Natural killer cell (primary cell): ENCODE measurements around the gene MIF4GD. TPM values are rescaled to one million over a fixed set of nuclear protein-coding genes. Genes with fewer than 3 reads are reported as not detected.

Experiments
- ATAC-seq, 3 donors: fragments of 150-1000 bp in 2 of 3; fragments of 200-7000 bp in 1 of 3; cut with Tn5 transposase; 1 replicate in 1 of 3; 2 replicates in 2 of 3; pipeline ENCODE4 v1.10.0; 2021; ENCODE audit warnings: mild to moderate bottlenecking in 2 of 3, moderate library complexity in 2 of 3
- DNase-seq, 2 donors: peaks; one replicate each; pipeline versions ENCODE4 v3.0.0 to v3.0.0-alpha.2; 2013 to 2021; ENCODE audit warnings: mixed read lengths in 1 of 2
- H3K27ac ChIP-seq: one replicate; pipeline ENCODE4 v1.5.1; 2013; ENCODE audit warnings: mild to moderate bottlenecking, low read length
- H3K27me3 ChIP-seq: one replicate; pipeline ENCODE4 v1.6.1; 2013; ENCODE audit warnings: low read length; ENCODE audit not compliant: control insufficient read depth, insufficient read depth
- H3K36me3 ChIP-seq: one replicate; pipeline ENCODE4 v1.6.1; 2013; ENCODE audit warnings: low read length; ENCODE audit not compliant: control insufficient read depth, insufficient read depth
- H3K4me1 ChIP-seq: one replicate; pipeline ENCODE4 v1.6.1; 2013; ENCODE audit warnings: low read length; ENCODE audit not compliant: control insufficient read depth, insufficient read depth
- H3K4me3 ChIP-seq: one replicate; pipeline ENCODE4 v1.5.1; 2013; ENCODE audit warnings: low read length
- H3K9me3 ChIP-seq: one replicate; pipeline ENCODE4 v1.6.1; 2013; ENCODE audit warnings: low read length; ENCODE audit not compliant: control insufficient read depth, insufficient read depth
- H3K27ac Mint-ChIP-seq, 2 donors: one replicate each; pipeline ENCODE4 v1.8.0; 2022; ENCODE audit warnings: mild to moderate bottlenecking in 2 of 2, mixed read lengths in 2 of 2, moderate library complexity in 1 of 2
- H3K27me3 Mint-ChIP-seq, 2 donors: one replicate each; pipeline ENCODE4 v1.8.0; 2022; ENCODE audit warnings: low read depth in 2 of 2, mixed read lengths in 2 of 2
- H3K36me3 Mint-ChIP-seq: one replicate; pipeline ENCODE4 v1.8.0; 2022; ENCODE audit warnings: mixed read lengths
- H3K4me1 Mint-ChIP-seq, 2 donors: one replicate each; pipeline ENCODE4 v1.8.0; 2022; ENCODE audit warnings: mixed read lengths in 2 of 2
- H3K4me3 Mint-ChIP-seq: one replicate; pipeline ENCODE4 v1.8.0; 2022; ENCODE audit warnings: mild to moderate bottlenecking, moderate library complexity, mixed read lengths
- H3K9me3 Mint-ChIP-seq, 2 donors: one replicate each; pipeline ENCODE4 v1.8.0; 2022; ENCODE audit warnings: mixed read lengths in 2 of 2
- WGBS: methylation state at CpG from one replicate; pipeline ENCODE4 v1.1.7; 2013; ENCODE audit warnings: missing lambda C conversion rate; ENCODE audit not compliant: insufficient coverage; 5-methylcytosine and 5-hydroxymethylcytosine counted together
- intact Hi-C: fragments of 100-400 bp; cut with micrococcal nuclease; formaldehyde crosslinking; loops from one replicate; pipeline ENCODE4 v1.14.2; 2022
- total RNA-seq, 4 donors: library from RNA; stranded (reverse); fragments of 120-200 nt in 1 of 4; gene quantifications; one replicate each; pipeline versions ENCODE4 v1.2.3 to v1.2.4, GENCODE V29; 2013 to 2022
- TF ChIP-seq, protein P1 (sequence below): fragments of 200-600 bp; IDR thresholded peaks from one replicate; pipeline ENCODE4 v1.8.0; 2022; ENCODE audit warnings: antibody characterized with exemption

The MIF4GD gene
- total RNA-seq, 3 donors from 2014 or later (not counting 1 experiment from before 2014, with no cell fraction given) = 44.5 to 56.9 (median 50.3) TPM

DNA sequence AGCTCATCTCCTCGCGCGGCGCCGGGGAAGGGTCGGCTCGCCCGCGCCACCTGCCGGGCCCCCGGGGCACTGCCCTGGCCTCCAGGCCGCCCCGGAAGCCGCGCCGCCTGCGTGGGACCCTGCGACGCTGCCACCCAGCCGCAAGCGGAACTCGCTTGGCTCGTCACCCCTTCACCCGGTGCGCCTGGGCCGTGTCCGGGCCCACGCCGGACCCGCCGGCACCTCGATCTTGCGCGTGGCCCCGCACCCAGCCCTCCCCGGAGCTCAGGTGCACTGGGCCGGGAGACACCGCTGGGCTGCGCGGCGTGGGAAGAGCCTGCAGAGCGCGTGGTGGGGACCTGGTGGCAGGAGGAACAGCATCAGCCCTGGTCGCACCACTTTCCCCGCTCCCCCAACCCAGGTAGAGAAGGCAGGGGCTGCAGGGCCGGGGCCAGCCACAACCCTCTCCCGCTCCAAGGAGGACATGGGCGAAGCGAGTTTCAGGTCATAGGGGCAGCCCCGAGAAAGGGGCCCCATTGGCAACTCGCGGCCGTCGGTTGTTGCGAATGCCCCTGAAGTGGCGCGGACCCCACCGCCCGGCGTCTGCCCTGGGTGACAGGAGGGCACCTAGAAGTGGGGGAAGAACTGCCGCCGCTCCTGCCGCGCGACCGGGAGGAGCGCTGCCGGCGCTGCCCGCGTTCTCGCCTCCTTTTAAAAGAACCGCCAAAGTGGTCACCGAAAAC is 363 bp upstream of the MIF4GD start:
- Mint-ChIP-seq H3K36me3 (no peaks in the 10 kb centered on the region), H3K4me3 (peak overlapping the region; percentile 88), H3K9me3 (no peaks in the 10 kb centered on the region), H3K27me3 (no peaks in the 10 kb centered on the region), H3K27ac (peak overlapping the region; percentile 81 to 91), H3K4me1 (peaks cover 10 to 25% of the 10 kb centered on the region in 2 donors)
- DNase-seq = peak; percentile 93 to 94
- intact Hi-C loops = loop anchor here (1.0 kb wide), 1 partner anchor 18 kb away; the partner anchor contains the start of gene SLC25A19
- TF ChIP-seq, protein P1, sequence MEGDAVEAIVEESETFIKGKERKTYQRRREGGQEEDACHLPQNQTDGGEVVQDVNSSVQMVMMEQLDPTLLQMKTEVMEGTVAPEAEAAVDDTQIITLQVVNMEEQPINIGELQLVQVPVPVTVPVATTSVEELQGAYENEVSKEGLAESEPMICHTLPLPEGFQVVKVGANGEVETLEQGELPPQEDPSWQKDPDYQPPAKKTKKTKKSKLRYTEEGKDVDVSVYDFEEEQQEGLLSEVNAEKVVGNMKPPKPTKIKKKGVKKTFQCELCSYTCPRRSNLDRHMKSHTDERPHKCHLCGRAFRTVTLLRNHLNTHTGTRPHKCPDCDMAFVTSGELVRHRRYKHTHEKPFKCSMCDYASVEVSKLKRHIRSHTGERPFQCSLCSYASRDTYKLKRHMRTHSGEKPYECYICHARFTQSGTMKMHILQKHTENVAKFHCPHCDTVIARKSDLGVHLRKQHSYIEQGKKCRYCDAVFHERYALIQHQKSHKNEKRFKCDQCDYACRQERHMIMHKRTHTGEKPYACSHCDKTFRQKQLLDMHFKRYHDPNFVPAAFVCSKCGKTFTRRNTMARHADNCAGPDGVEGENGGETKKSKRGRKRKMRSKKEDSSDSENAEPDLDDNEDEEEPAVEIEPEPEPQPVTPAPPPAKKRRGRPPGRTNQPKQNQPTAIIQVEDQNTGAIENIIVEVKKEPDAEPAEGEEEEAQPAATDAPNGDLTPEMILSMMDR = peak; percentile 61
- Histone ChIP-seq H3K4me1 (peaks cover 40% of the 10 kb centered on the region), H3K27me3 (no peaks in the 10 kb centered on the region), H3K4me3 (peak overlapping the region; percentile 81), H3K9me3 (no peaks in the 10 kb centered on the region), H3K36me3 (peaks cover 12% of the 10 kb centered on the region), H3K27ac (peak overlapping the region; percentile 91)
- ATAC-seq = peak; percentile 90 to 98 (median 90)
- under 1% methylated on average over 74 of the region's 74 CpGs for WGBS

DNA sequence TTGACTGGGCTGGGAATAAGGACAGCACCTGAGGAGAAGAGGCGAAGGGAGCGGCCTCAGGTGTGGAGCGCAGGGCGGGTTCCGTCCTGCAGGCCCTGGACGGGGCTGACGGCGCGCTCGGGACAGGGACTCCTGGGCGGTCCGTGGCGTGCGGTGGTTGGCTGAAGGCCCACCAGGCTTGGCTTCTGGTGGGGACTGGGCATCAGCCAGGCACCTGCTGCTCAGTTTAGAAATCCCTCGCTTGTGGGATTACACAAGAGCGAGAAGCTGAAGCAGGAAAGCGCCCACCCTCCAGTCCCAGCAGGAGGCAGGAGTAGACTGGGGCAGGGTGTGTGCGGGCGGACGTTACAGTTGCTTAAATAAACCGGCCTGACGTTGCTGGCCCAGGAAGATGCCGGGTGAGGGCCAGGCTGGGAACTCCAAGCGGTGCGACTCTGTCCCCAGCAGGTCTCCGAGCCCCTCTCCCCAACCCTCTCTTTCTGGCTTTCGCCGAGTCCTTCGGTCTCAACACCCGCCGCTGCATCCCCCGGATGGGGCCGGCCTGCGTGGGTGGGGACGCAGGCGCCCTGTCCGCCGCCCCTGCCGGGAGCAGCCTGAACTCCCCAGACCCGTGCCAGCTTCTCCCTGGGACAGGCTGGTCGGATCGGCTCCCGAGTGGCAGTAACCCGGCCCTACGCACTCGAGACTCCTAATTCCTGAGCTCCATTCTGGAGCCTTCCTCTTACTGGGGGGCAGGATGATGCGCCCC is 639 bp downstream of the MIF4GD start:
- peak overlapping the region; percentile 95 for H3K27ac ChIP-seq

DNA sequence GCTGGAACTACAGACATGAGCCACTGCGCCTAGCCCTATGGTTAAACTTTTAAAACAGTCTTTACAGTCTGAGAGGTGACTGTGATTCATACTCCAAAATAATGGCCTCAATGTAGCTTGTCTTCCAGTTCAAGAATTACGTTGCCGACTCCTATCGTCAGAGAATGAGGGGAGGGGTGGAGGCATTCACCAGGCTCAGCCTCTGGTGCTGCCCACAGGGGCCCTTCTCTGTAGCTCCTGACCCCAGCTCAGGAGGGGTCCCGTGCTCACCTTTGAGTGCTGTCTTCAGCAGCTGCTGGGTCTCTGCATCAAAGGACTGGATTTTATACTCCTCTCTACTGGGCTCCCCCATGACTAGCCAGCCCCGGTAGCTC is 1.2 kb downstream of the MIF4GD start:
- no peaks in the 10 kb centered on the region for H3K27me3 Mint-ChIP-seq
- WGBS = 43% methylated on average over 6 of the region's 6 CpGs

More for the DNA sequence above, 639 bp downstream of the MIF4GD start:
- Mint-ChIP-seq H3K36me3 (no peaks in the 10 kb centered on the region), H3K4me3 (peak overlapping the region; percentile 86), H3K9me3 (no peaks in the 10 kb centered on the region), H3K4me1 (peaks cover 10 to 25% of the 10 kb centered on the region in 2 donors), H3K27me3 (no peaks in the 10 kb centered on the region), H3K27ac (peak overlapping the region; percentile 71 to 91)
- intact Hi-C loops = loop anchor here (1.0 kb wide), 1 partner anchor 9 kb away; the partner anchor contains the start of genes GGA3 and MRPS7
- Histone ChIP-seq H3K36me3 (peaks cover 22% of the 10 kb centered on the region), H3K4me3 (peak overlapping the region; percentile 86), H3K4me1 (peaks cover 40% of the 10 kb centered on the region), H3K9me3 (no peaks in the 10 kb centered on the region), H3K27me3 (no peaks in the 10 kb centered on the region)
- peak in 1 of 2 donors; percentile 66 for DNase-seq
- ATAC-seq = peak; percentile 44 to 54 (median 48)
- TF ChIP-seq, protein P1 = no peak
- 1% methylated on average over 47 of the region's 47 CpGs for WGBS

More for the DNA sequence above, 1.2 kb downstream of the MIF4GD start:
- no peak for ATAC-seq
- Mint-ChIP-seq H3K4me3 (peak overlapping the region; percentile 86), H3K27ac (peak overlapping the region; percentile 71 to 91), H3K36me3 (no peaks in the 10 kb centered on the region), H3K4me1 (peaks cover 10 to 25% of the 10 kb centered on the region in 2 donors), H3K9me3 (no peaks in the 10 kb centered on the region)
- Histone ChIP-seq H3K4me3 (peak overlapping the region; percentile 86), H3K36me3 (peaks cover 25% of the 10 kb centered on the region), H3K27me3 (no peaks in the 10 kb centered on the region), H3K9me3 (no peaks in the 10 kb centered on the region), H3K27ac (peak overlapping the region; percentile 95), H3K4me1 (peaks cover 40% of the 10 kb centered on the region)
- DNase-seq = peak in 1 of 2 donors; percentile 34
- TF ChIP-seq, protein P1 = no peak
- intact Hi-C loops = loop anchor here (1.0 kb wide), 1 partner anchor 9 kb away; the partner anchor contains the start of genes GGA3 and MRPS7
